Measurements from ENCODE around the gene LCN15. TPM values are rescaled to one million over a fixed set of nuclear protein-coding genes. Genes with fewer than 3 reads are reported as not detected.

Gene LCN15
- total and polyA plus RNA-seq, 2 of the 13 experiments (the other 11 are each of a cell fraction or from before 2014, with no cell fraction given), result 1.3 to 53.7 TPM

DNA sequence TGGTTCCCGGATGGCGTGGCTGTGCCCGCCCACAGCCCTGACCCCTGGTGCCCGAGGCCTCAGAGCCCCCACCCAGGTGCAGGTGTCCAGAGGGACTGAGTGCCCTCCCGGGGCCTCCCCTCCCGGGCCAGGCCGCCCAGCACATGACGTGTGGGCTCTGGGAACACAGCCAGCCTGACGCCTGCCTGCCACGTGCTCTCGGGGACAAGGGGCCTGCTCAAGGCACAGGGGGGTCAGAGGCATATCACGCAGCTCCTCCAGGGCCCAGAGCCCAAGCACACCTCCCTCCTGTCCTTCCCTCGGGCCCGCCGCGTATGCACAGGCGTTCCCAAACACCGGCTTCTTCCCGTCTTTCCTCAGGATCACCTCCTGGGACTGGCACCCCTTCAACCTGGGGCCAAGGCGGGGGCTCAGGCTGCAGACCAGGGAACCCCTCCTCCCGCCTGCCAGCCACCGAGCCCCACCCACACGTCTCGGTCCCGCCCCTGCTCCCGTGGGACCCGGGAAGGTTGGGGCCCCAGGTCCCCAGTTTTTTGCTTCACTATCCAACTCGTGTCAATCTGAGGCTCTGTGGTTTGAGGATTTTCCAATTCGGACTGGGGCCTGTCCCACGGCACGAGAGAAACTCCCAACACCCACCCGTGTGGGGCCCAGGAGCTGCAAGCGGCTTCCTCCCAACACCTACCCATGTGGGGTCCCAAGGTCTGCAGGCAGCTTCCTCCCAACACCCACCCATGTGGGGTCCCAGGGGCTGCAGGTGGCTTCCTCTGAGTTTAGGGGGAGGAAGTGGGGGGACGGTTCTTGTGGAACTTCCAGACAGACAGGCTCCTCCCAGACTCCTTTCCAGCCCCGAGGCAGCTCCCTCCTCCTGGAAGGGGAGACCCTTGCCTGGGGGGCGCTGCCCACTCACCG, 23.1 kb downstream of the LCN15 start (continued):
- TF ChIP-seq STAT6 (CRISPR knock-in tag; IDR thresholded peaks at IDR 0.05; ENCODE audit: borderline replicate concordance) (no peak), ZNF761 (CRISPR knock-in tag; conservative IDR thresholded peaks at IDR 0.05) (no peak), CREB1 (IDR thresholded peaks at IDR 0.05) (no peak), CREB1 (CRISPR knock-in tag; IDR thresholded peaks at IDR 0.05) (no peak), NFKB2 (CRISPR knock-in tag; IDR thresholded peaks at IDR 0.05; ENCODE audit: borderline replicate concordance) (peak; percentile 77; the same call in 1 of the 2 replicates), GMEB1 (CRISPR knock-in tag; IDR thresholded peaks at IDR 0.05; ENCODE audit: borderline replicate concordance) (no peak), TIGD3 (CRISPR knock-in tag; IDR thresholded peaks at IDR 0.05; ENCODE audit: borderline replicate concordance) (no peak), MYC (CRISPR knock-in tag; IDR thresholded peaks at IDR 0.05; ENCODE audit: borderline replicate concordance) (peak; percentile 86), ZNF383 (CRISPR knock-in tag; IDR thresholded peaks at IDR 0.05; ENCODE audit: borderline replicate concordance) (no peak), ZNF446 (CRISPR knock-in tag; IDR thresholded peaks at IDR 0.05) (peak; percentile 66; the same call in 1 of the 2 replicates), ZBTB37 (CRISPR knock-in tag; IDR thresholded peaks at IDR 0.05) (no peak), CCDC6 (CRISPR knock-in tag; IDR thresholded peaks at IDR 0.05) (peak; percentile 62; the same call in 1 of the 2 replicates), SP2 (CRISPR knock-in tag; IDR thresholded peaks at IDR 0.05) (peak; percentile 52), TEAD2 (CRISPR knock-in tag; IDR thresholded peaks at IDR 0.05) (no peak), HNRNPH1 (optimal IDR thresholded peaks at IDR 0.05; ENCODE audit: low read depth, low read length) (no peak)
- TF ChIP-seq, protein P1, sequence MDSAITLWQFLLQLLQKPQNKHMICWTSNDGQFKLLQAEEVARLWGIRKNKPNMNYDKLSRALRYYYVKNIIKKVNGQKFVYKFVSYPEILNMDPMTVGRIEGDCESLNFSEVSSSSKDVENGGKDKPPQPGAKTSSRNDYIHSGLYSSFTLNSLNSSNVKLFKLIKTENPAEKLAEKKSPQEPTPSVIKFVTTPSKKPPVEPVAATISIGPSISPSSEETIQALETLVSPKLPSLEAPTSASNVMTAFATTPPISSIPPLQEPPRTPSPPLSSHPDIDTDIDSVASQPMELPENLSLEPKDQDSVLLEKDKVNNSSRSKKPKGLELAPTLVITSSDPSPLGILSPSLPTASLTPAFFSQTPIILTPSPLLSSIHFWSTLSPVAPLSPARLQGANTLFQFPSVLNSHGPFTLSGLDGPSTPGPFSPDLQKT (CRISPR knock-in tag; IDR thresholded peaks at IDR 0.05; ENCODE audit: borderline replicate concordance), result no peak
- TF ChIP-seq, protein P2, sequence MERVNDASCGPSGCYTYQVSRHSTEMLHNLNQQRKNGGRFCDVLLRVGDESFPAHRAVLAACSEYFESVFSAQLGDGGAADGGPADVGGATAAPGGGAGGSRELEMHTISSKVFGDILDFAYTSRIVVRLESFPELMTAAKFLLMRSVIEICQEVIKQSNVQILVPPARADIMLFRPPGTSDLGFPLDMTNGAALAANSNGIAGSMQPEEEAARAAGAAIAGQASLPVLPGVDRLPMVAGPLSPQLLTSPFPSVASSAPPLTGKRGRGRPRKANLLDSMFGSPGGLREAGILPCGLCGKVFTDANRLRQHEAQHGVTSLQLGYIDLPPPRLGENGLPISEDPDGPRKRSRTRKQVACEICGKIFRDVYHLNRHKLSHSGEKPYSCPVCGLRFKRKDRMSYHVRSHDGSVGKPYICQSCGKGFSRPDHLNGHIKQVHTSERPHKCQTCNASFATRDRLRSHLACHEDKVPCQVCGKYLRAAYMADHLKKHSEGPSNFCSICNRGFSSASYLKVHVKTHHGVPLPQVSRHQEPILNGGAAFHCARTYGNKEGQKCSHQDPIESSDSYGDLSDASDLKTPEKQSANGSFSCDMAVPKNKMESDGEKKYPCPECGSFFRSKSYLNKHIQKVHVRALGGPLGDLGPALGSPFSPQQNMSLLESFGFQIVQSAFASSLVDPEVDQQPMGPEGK (CRISPR knock-in tag; IDR thresholded peaks at IDR 0.05), result peak; percentile 82
